SIG-M5 treated with dmso at 0.1 percent for 504 hours (cell line): ENCODE measurements around the gene ATPAF2.
"Not testable (repeated sequence)": the region's sequence is repeated elsewhere in the genome, so short reads cannot be mapped to it uniquely, and the experiment has no call there.

Experiments
- DNase-seq: peaks from one replicate; lab custom pipeline; 2025; ENCODE audit not compliant: unreplicated experiment; lab: John Stamatoyannopoulos, UW

Gene ATPAF2

DNA sequence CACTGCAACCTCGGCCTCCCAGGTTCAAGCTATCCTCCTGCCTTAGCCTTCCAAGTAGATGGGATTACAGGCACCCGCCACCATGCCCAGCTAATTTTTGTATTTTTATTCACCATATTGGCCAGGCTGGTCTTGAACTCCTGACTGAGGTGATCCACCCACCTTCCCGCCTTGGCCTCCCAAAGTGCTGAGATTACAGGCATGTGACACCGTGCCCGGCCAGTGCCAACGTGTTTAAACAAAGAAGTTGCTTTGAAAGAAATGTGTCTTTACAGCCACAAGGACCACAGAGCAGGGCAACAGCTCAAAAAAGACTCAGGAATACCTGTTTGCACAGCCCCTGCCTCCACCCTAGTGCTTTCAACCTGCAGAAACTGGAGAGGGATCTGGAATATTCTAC is 25.0 kb downstream of the ATPAF2 start:
- DNase-seq = no peak

DNA sequence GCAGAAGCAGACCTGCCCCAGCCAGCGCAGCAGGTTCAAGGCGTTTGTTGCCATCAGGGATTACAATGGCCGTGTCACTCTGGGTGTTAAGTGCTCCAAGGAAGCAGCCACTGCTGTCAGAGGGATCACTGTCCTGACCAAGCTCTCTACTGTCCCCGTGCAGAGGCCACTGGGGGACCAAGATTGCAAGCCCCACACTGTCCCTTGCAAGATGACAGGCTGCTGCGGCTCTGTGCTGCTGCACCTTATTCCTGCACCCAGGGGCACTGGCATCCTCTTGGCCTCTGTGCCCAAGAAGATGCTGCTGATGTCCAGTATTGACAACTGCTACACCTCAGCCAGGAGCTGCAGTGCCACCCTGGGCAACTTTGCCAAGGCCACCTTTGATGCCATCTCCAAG is 27.7 kb downstream of the ATPAF2 start:
- no peak for DNase-seq

DNA sequence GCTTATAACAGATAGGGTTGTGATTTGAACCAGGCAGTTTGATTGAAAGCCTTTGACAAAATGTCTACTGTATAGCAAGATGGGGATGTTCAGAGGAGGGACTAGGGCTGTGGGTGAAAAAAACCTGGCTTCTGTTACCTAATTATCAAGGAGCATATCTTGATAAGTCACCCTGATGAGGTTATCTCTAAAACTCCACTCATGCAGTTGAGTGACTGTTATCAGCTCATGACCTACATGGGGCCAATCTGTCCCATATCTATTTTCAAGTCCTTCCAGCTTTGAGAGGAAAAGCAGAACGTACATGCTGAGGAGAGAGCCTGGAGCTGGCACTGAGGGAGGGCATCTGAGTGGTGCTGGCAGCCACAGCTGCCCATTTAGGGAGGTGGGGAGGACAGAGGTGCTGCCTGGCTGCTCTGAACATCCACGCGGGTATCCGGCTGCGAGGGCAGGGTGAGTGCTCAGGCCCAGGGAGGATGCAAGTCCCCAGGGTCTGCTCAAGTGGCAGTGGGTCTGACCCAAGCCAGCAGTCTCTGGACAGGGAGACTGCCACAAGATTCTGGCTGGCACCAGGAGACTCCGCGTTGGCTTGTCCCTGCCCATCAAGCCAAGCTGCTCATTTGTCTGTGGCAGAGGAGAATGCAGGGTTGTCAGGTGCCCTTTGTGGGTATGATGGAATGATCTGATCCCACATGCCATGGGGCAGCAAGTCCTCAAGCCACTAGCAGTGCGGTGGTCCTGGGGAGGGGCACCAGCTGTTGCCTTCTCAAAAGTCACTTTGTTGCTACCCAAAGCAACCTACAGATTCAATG is 29.2 kb downstream of the ATPAF2 start:
- no peak for DNase-seq

DNA sequence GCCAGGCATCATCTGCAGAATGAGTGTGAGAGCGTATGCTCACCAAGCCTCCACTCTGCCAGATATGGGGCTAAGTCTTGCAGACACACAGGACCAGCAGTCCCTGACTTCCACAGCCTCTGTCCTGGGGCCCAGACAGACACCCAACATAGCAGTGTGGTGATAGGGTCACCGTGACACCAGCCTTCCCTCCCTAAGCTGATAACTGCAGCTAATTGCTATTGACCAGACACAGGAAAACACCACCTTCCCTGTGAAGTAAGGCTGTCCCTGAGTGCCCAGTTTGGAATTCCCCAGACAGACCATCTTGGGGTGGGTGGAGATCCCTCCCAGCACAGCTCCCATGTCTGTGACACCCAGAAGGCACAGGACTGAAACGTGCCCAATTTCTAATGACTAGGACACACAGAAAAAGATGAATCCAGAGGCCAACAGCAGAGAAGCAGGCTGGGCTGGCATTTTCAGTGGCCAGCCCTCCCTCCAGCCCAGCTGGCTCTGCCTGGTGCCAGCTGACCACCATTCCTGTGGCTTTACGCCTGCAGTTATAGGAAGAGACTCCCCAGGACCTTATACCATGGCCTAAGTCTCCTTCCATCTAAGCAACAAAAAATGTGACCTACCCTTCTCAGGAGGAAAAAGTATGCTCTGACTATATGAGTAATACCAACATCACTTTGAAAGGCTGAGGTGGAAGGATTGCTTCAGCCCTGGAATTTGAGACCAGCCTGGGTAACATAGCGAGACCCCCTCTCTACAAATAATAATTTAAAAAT is 30.3 kb downstream of the ATPAF2 start:
- no peak for DNase-seq

DNA sequence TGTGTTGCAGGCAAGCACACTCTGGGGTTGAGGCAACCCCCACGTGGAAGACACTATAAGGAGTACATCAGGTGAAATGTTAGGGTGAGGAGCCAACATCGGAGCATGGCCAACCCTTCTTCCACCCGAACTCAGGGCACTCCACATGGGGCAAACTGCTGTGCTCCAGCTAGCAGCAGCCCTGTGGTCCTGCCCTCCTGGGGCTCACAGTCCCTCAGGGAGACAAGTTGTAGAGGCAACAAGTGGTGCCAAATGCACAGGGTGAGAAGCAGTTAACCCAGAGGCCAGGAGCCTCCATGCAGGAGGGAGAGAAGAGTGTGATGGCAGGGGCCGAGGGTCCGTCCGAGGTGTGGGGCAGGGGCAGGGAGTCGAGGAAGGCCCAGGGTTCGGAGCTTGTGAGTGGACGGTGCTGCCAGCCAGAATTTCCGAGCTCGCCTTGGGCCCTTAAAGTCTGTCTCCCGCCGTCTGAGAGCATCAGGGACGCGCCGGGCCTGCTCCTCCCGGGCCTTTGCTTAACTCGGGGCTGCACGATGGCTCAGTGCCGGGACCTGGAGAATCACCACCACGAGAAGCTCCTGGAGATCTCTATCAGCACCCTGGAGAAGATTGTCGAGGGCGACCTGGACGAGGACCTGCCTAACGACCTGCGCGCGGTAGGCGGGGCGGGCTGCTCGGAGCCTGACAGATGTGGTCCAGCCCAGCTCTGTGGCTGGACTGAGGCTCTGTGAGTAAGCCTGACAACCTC is 32.3 kb downstream of the ATPAF2 start:
- DNase-seq = no peak

DNA sequence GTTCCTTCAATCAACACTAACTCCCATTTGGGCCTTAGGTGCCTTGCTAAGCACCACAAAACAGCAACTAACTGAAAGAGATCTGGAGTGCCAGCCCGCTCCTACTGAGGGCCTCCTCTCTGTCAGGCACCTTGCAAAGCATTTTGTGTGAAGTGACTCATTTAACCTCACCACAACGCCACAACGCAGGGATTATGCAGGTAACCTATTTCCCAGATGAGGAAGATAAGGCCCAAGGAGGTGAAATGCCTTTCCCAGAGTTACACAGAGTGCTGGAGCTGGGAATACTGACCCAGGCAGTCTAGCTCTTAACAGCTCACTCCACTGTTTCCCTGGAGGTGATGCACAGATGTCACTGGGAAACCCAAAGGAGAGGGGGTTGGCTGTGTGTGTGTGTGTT is 33.5 kb downstream of the ATPAF2 start:
- DNase-seq = no peak

DNA sequence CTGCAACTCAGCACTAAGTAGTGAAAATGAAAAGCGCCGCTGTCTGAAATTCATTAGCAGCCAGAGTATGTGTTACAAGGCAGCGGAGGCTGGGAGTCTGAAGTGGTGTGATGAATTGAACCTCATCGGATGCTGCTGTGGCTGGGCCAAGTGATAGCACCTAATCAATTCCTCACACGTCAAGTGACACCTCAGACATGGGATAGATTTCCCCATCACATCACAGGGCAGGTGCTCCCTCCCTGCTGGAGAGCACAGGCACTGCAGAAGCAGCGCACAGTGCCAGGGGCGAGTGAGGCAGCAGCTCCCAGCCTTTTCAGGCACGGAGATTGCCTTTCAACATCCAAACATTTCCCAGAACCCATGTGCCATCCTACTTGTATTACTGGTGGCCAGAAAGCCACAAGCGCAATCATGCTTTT is 34.1 kb downstream of the ATPAF2 start:
- DNase-seq = no peak

DNA sequence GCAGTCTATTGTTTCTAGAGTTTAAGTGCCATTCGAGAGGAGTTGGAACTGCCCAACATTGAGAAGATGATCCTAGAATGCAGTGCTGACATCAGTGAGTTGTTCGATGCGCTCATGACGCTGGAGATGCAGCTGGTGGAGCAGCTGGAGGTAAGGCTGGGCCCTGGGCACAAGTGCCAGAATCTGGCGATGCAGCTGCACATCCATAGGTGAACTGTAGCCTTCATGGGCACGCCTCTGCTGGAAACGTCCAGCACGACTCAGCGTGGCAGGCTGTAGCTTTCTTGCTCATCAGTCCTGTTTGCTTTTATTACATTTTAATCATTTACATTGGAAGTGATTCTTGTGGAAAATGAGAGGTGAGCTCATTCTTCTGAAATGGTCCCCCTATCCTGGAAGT is 34.6 kb downstream of the ATPAF2 start:
- no peak for DNase-seq

DNA sequence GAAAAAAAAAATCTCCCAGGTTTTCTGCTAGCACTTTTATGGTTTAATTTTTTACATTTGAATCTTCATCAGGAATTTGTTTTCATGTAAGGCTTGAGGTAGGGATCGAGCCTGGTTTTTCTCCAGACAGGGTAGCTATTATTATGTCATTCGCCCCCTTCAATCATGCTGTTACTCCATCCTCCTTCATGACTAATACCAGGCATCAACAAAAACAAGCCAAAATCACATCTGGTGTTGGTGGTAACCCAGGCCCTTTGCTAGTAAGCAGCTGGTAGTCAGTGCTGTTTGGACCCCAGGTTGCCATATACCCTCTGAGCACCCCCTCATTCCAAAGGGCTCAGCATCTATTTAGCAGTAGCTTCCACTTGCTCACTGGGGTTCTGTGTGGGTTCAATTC is 36.8 kb downstream of the ATPAF2 start:
- no peak for DNase-seq

DNA sequence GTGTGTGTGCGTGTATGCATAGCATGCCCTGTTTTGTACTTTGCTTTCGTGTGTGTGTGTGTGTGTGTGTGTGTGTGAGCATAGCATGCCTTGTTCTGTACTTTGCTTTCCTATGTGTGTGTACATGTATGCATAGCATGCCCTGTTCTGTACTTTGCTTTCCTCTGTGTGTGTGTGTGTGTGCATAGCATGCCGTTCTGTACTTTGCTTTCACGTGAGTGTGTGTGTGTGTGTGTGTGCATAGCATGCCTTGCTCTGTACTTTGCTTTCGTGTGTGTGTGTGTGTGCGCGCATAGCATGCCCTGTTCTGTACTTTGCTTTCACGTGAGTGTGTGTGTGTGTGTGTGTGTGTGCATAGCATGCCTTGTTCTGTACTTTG is 38.9 kb downstream of the ATPAF2 start:
- DNase-seq = no peak

DNA sequence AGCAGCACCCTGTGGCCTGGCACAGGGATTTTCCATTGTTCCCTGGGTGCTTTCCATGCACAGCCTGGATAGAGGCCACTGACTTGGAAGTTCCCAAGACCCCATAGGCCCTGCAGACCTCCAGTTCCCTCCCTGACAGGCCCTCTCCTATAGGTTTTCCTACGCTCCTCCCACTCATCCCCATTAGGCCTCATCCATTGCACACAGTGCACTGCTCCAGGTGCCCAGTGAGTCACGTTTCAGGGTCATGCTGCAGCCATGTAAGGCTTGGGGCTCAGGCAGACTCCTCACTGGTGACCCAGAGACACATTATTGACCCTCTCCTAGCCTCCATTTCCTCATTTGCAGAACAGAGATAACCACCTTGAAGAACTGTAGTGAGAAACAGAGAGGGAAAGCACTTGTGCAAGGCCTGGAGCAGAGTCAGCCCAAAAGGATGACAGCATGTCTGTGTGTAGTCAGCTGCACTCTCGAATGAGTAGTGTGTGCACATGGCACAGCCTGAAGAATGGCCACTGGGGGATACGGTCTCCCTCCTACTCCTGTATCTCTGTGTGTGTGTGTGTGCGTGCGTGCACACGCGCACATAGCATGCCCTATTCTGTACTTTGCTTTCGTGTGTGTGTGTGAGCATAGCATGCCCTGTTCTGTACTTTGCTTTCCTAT is 39.5 kb downstream of the ATPAF2 start:
- DNase-seq = no peak

DNA sequence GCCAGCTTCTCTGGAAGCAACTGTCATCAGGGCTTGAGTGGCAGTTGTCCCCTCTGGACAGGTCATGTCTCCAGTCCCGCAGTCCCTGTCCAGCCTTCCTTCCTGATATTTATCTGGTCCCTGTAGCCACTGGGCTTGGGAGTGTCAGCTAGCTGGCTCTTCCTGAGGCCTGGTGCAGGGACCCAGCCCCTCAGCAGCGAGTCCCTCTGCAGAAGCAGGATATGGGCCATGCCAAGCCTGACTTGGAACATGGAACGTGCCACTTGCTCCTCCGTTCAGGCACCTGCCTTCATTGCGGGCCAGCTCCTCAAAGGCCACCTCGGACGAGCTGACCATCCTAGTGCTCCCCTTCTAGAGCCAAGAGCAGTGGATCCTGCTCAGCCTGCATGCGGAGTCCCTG is 40.0 kb downstream of the ATPAF2 start:
- no peak for DNase-seq

DNA sequence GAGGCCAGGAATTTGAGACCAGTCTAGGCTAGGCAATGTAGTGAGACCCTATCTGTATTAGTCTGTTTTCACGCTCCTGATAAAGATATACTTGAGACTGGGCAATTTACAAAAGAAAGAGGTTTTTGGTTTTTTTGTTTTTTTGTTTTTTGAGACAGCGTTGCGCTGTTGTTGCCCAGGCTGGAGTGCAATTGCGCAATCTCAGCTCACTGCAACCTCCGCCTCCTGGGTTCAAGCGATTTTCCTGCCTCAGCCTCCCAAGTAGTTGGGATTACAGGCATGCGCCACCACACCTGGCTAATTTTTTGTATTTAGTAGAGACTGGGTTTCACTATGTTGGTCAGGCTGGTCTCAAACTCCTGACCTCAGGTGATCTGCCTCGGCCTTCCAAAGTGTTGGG is 43.1 kb downstream of the ATPAF2 start:
- not testable (repeated sequence) for DNase-seq

DNA sequence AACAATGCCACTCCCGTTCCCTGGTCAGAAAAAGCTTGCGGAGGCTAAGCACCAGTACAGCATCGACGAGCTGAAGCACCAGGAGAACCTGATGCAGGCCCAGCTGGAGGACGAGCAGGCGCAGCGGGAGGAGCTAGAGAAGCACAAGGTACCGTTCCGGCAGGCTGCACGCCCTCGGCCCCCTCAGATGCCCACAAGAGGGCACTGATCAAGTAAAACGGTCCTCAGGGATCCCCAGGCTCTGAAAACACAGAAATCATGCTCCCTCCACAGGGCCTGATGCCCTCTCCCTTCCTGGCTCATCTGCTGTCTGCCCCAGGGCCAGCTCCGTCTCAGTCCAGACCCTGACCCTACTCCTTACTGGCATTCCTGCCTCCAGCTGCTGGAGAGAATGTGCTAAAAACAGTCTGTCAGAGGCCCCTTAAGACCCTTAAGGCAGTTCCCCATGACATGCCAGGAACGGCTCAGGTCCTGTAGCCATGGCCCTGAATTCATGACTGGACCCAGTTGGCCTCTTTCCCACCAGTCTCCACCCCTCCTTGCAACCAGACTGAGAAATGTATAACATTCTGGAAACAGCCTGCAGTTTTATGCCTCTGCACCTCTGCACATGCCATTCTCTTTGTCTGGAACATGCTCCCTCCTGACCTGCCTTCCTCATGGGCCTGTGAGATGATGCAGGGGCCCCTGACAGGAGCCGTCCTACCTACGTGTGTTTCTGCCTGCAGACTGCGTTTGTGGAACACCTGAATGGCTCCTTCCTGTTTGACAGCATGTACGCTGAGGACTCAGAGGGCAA is 44.5 kb downstream of the ATPAF2 start:
- no peak for DNase-seq

DNA sequence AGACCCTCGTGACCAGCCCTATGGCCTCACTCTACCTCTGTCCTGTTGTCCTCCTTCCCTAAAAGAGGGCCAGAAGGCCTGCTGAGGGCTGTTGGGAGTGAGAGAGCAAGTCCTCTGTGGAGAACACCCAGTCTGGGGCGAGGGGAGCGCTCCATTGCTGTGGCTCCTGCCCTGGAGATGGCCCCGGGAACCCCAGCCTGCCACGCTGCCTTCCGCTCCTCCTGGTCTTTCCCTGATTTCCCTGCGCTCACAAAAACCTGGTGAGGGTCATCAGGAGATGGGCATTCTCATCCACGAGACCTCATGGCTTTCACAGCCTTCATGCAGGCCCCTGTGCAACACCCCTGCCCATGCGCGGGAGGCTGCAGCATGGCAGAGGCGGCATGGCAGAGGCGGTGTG is 45.1 kb downstream of the ATPAF2 start:
- no peak for DNase-seq

DNA sequence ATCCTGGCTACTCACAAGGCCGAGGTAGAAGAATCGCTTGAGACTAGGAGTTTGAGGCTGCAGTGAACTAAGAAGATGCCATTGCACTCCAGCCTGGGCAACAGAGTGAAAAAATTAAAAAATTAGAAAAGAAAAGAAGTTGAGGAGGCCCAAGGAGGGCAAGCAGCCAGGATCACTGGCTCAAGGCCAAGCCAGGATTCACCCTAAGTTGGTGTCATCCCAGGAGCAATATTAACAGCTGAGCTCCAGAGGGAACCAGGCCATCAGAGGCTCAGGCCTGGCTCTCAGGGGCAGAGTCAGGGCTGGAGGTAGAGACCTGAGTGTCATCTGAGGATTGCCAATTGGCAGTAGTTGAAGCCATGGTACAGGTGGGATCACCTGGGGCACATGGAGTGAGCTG is 45.6 kb downstream of the ATPAF2 start:
- DNase-seq = no peak

DNA sequence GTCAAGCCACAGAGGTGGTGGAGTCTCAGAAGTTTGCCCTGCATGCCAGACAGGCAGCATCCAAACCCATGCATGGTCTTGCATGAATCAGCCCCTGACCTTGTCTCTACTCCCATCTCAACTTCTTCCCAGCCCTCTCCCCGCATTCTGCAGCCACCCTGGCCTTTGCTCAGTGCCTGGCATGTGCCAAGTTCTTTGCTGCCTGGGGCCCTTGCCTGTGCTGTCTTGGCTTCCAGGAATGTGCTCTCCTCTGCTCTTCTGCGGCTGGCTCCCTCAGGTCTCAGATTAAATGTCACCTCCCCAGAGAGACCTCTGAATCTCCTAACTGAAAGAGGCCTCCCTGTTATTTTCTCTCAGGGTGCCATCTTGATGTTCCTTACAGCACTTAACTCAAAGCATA is 48.7 kb downstream of the ATPAF2 start:
- DNase-seq = no peak

DNA sequence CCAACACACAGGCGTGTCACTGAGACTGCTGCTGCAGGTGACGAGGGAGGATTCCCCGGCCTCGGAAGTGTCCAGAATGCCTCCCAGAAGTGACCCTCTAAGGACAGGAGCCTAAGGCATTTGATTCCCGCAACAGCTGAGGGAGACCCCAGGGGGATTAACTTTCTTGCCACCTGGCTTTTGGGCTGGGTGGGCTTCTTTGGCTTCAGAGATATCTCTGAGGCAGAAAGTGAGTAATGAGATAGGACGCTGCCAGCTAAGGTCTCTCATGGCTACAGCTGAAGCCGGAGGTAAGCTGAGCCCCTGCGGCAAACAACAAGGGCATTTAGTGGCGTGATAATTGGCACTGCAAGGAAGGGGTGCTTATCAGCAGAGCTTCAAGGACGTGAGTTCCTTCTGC is 49.4 kb downstream of the ATPAF2 start:
- DNase-seq = no peak

DNA sequence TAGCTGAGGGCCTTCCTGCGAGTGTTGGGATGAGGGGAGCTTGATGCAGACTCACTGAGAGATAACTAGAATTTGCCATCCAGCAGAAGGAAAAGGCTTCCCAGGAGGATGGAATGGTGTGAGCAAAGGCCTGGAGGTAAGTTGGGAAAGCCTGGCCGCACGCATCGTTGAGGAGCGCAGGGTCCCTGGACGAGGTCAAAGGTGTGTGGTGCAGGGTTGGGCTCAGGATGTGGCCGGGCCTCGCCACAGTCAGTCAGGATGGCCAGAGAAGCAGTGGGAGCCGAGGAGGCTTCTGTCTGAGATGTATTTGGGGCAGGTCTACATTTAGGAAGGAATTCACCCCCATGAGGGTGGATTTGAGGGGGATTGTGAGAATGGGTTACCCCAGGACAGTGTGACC is 49.9 kb downstream of the ATPAF2 start:
- no peak for DNase-seq

DNA sequence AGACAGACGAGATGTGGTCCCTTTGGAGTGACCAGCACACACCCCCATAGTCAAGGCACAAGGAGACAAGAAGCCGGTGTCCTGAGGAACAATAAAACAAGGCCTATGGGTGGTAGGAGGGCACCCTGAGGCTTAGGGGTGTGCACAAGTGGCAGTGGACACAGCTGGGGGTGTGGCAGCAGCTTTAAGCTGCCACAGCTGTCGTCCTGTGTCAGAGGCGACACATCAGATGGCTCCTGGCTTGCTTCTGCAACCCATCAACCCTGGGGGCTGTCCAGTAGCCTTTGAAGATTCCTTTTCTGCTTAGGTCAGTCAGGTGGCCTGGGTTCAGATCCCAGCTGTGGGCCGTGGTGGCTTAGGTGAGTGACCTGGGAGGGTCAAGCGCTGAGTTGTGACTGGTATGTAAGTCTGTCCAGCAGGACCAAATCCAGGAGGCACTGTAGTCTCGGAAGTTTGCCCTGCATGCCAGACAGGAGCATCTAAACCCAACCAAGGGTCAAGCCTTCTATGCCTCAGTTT is 50.5 kb downstream of the ATPAF2 start:
- DNase-seq = no peak
